Erythroblast (primary cell): ENCODE results near the gene COPB2.

Experiments
- GATA1 ChIP-seq: IDR thresholded peaks from 2 replicates; pipeline ENCODE4 v1.6.1; 2011; ENCODE audit warnings: low read depth, mild to moderate bottlenecking, control low read depth, low read length, moderate library complexity
- POLR2A ChIP-seq: IDR thresholded peaks from 2 replicates; pipeline ENCODE4 v1.6.1; 2011; ENCODE audit warnings: mild to moderate bottlenecking, low read length

- TF ChIP-seq GATA1 (no peak), POLR2A (no peak)
Measured at GRCh38 chr3:139364549-139364948, 24.9 kb downstream of the COPB2 start.
